ENCODE measurements around the gene LAMA3.

DNA sequence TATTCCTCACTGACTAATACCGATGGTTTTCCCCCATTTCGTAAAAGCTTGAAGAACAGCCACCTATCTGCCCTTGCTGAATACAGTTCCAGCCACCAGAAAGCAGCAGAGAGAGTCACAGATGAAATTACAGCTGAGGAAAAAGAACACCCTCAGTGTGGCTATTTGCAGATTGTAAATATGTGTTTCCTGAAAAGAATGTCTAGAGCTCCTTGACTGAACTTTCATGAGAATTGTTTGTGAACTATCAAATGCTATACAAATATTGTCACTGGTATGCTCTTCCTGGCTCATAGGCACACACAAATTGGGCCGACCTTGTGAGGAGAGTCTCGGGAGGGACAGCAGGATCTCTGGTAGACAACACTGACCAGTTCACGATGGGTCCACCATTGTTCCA lies 267.2 kb downstream of the LAMA3 start:
- TF ChIP-seq, protein P1, sequence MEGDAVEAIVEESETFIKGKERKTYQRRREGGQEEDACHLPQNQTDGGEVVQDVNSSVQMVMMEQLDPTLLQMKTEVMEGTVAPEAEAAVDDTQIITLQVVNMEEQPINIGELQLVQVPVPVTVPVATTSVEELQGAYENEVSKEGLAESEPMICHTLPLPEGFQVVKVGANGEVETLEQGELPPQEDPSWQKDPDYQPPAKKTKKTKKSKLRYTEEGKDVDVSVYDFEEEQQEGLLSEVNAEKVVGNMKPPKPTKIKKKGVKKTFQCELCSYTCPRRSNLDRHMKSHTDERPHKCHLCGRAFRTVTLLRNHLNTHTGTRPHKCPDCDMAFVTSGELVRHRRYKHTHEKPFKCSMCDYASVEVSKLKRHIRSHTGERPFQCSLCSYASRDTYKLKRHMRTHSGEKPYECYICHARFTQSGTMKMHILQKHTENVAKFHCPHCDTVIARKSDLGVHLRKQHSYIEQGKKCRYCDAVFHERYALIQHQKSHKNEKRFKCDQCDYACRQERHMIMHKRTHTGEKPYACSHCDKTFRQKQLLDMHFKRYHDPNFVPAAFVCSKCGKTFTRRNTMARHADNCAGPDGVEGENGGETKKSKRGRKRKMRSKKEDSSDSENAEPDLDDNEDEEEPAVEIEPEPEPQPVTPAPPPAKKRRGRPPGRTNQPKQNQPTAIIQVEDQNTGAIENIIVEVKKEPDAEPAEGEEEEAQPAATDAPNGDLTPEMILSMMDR (IDR thresholded peaks at IDR 0.05), result no peak
- no peak for TF ChIP-seq POLR2A (IDR thresholded peaks at IDR 0.05)

All from Peyer's patch (tissue), 4 donors.